Neuronal stem cell (in vitro differentiated cells): ENCODE data around the gene UROS.

Experiments
- DNase-seq: peaks from one replicate; pipeline ENCODE4 v3.0.0-alpha.2; 2013; ENCODE audit warnings: low spot score
- H2AFZ ChIP-seq: one replicate; pipeline ENCODE4 v1.6.1; 2013; ENCODE audit warnings: mild to moderate bottlenecking, low read length, inconsistent platforms
- H2AK5ac ChIP-seq: 2 replicates; pipeline ENCODE4 v1.6.1; 2013; ENCODE audit warnings: low read depth, mild to moderate bottlenecking, inconsistent platforms, low read length, moderate library complexity, mixed read lengths
- H2BK120ac ChIP-seq: 2 replicates; pipeline ENCODE4 v1.6.1; 2013; ENCODE audit warnings: low read depth, mild to moderate bottlenecking, inconsistent platforms, low read length, moderate library complexity, mixed read lengths
- H2BK12ac ChIP-seq: one replicate; pipeline ENCODE4 v1.6.1; 2013; ENCODE audit warnings: low read length, inconsistent platforms
- H2BK15ac ChIP-seq: 2 replicates; pipeline ENCODE4 v1.6.1; 2013; ENCODE audit warnings: mild to moderate bottlenecking, low read length, inconsistent platforms, mixed read lengths
- H2BK5ac ChIP-seq: one replicate; pipeline ENCODE4 v1.6.1; 2013; ENCODE audit warnings: inconsistent platforms, mild to moderate bottlenecking, low read length, moderate library complexity
- H3K14ac ChIP-seq: one replicate; pipeline ENCODE4 v1.6.1; 2013; ENCODE audit warnings: low read length, inconsistent platforms
- H3K18ac ChIP-seq: 2 replicates; pipeline ENCODE4 v1.6.1; 2013; ENCODE audit warnings: low read length, inconsistent platforms
- H3K23ac ChIP-seq: 2 replicates; pipeline ENCODE4 v1.6.1; 2013; ENCODE audit warnings: low read depth, mild to moderate bottlenecking, mixed read lengths, low read length, inconsistent platforms; ENCODE audit not compliant: poor library complexity
- H3K27ac ChIP-seq: replicated peaks from 3 replicates; pipeline ENCODE4 v1.5.1; 2013; ENCODE audit warnings: low read length, inconsistent platforms
- H3K27me3 ChIP-seq, 3 experiments: 2 replicates each; pipeline ENCODE4 v1.6.1; 2013; ENCODE audit warnings: low read length in 3 of 3, mild to moderate bottlenecking in 2 of 3, inconsistent platforms in 1 of 3, low read depth in 1 of 3, mixed read lengths in 1 of 3, moderate library complexity in 1 of 3; ENCODE audit not compliant: control insufficient read depth in 3 of 3, insufficient read depth in 3 of 3
- H3K36me3 ChIP-seq, 2 donors: replicated peaks in 1 of 2; 2 replicates each; pipeline ENCODE4 v1.6.1; 2013; ENCODE audit warnings: low read length in 2 of 2; ENCODE audit not compliant: control insufficient read depth in 2 of 2, insufficient read depth in 2 of 2
- H3K4ac ChIP-seq: 2 replicates; pipeline ENCODE4 v1.6.1; 2013; ENCODE audit warnings: inconsistent platforms, mild to moderate bottlenecking, low read length, moderate library complexity
- H3K4me1 ChIP-seq, 2 donors: 1 replicate in 1 of 2; 2 replicates in 1 of 2; pipeline ENCODE4 v1.6.1; 2013; ENCODE audit warnings: low read length in 2 of 2, low read depth in 1 of 2; ENCODE audit not compliant: control insufficient read depth in 2 of 2, insufficient read depth in 1 of 2
- H3K4me2 ChIP-seq: one replicate; pipeline ENCODE4 v1.6.1; 2013; ENCODE audit warnings: mild to moderate bottlenecking, low read length, inconsistent platforms; ENCODE audit not compliant: insufficient read depth, poor library complexity, severe bottlenecking
- H3K4me3 ChIP-seq, 2 donors: 2 replicates each; pipeline ENCODE4 v1.5.1; 2013; ENCODE audit warnings: low read length in 2 of 2, mild to moderate bottlenecking in 2 of 2, inconsistent platforms in 1 of 2, moderate library complexity in 1 of 2
- H3K79me1 ChIP-seq: one replicate; pipeline ENCODE4 v1.6.1; 2013; ENCODE audit warnings: low read depth, mild to moderate bottlenecking, inconsistent platforms, low read length, moderate library complexity
- H3K9ac ChIP-seq: one replicate; pipeline ENCODE4 v1.6.1; 2013; ENCODE audit warnings: mild to moderate bottlenecking, low read depth, low read length, inconsistent platforms; ENCODE audit not compliant: poor library complexity
- H3K9me3 ChIP-seq, 2 donors: replicated peaks in 1 of 2; 2 replicates each; pipeline versions ENCODE3 to v1.6.1; 2013; ENCODE audit warnings: low read length in 2 of 2, mild to moderate bottlenecking in 2 of 2, inconsistent platforms in 1 of 2, low read depth in 1 of 2, mixed read lengths in 1 of 2, moderate library complexity in 1 of 2; ENCODE audit not compliant: control insufficient read depth in 2 of 2, insufficient read depth in 1 of 2
- H4K8ac ChIP-seq: one replicate; pipeline ENCODE4 v1.6.1; 2013; ENCODE audit warnings: low read depth, mild to moderate bottlenecking, inconsistent platforms, low read length, moderate library complexity
- H4K91ac ChIP-seq: one replicate; pipeline ENCODE4 v1.6.1; 2013; ENCODE audit warnings: low read length, low read depth, mild to moderate bottlenecking, inconsistent platforms; ENCODE audit not compliant: poor library complexity
- WGBS, 2 donors: extraction: QIAGEN DNeasy Blood & Tissue Kit; methylation state at CpG; one replicate each; pipeline ENCODE4 v1.1.7; 2013; ENCODE audit warnings: missing lambda C conversion rate in 2 of 2, mixed read lengths in 1 of 2; ENCODE audit not compliant: insufficient read length in 2 of 2, insufficient replicate concordance in 1 of 2; ENCODE audit errors: extremely low coverage in 2 of 2; 5-methylcytosine and 5-hydroxymethylcytosine counted together

The UROS gene

DNA sequence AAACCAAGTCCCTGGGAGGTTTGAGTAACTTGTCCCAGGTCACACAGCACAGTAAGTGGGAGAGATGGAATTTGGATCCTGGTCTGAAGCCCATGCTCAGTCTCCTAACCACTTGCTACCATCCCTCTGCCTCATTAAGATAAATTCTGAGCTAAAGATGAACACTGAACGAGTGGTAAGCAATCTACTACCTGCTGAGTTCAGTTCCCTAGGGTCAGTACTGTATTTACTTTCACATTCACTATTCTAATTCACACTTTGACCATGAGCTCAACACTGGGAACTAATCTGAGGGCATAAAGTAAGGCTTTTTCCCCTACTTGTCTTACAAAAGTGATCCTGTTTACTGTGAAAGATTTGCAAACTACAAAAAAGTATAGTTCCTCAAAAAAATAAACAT, 2.4 kb downstream of the UROS start:
- Histone ChIP-seq H3K18ac (no peak overlapping the region), H3K4me1 (peaks cover 1 to 3% of the 10 kb centered on the region in 2 donors), H3K79me1 (peaks cover 3% of the 10 kb centered on the region), H3K4me2 (no peak overlapping the region), H3K9ac (no peak overlapping the region), H2AK5ac (no peak overlapping the region), H3K36me3 (peaks cover 0 to 23% of the 10 kb centered on the region in 2 donors), H4K8ac (no peak overlapping the region), H3K23ac (no peak overlapping the region), H2BK5ac (no peak overlapping the region), H3K14ac (no peak overlapping the region), H2BK12ac (no peak overlapping the region), H3K27me3 (no peaks in the 10 kb centered on the region), H3K4ac (no peak overlapping the region), H3K9me3 (no peaks in the 10 kb centered on the region), H2AFZ (no peak overlapping the region), H4K91ac (no peak overlapping the region), H2BK15ac (no peak overlapping the region), H3K4me3 (no peak overlapping the region), H3K27ac (no peak overlapping the region), H2BK120ac (no peak overlapping the region)
- DNase-seq: no peak
- no CpG with 5 or more reads among the region's 1 CpG for WGBS, 2 donors

- H3K9ac ChIP-seq: no peak overlapping the region
- no peak for DNase-seq
- no peak overlapping the region for H2BK5ac ChIP-seq
- H4K91ac ChIP-seq: no peak overlapping the region
- no peak overlapping the region for H3K4me3 ChIP-seq
- H3K4me2 ChIP-seq: no peak overlapping the region
- H2AK5ac ChIP-seq: no peak overlapping the region
- peaks cover 2% of the 10 kb centered on the region for H3K79me1 ChIP-seq
- H3K4me1 ChIP-seq: no peaks in the 10 kb centered on the region
- no peak overlapping the region for H2BK12ac ChIP-seq
- H2BK120ac ChIP-seq: no peak overlapping the region
- no peak overlapping the region for H3K27ac ChIP-seq
- no peak overlapping the region for H2AFZ ChIP-seq
- H4K8ac ChIP-seq: no peak overlapping the region
- no peak overlapping the region for H3K14ac ChIP-seq
- no peak overlapping the region for H3K4ac ChIP-seq
- H3K27me3 ChIP-seq: no peaks in the 10 kb centered on the region
- peaks cover 7 to 42% of the 10 kb centered on the region in 2 donors for H3K36me3 ChIP-seq
- H3K18ac ChIP-seq: no peak overlapping the region
- H3K23ac ChIP-seq: no peak overlapping the region
- no peak overlapping the region for H2BK15ac ChIP-seq
- no CpG with 5 or more reads among the region's 6 CpGs for WGBS, 2 donors
- no peaks in the 10 kb centered on the region for H3K9me3 ChIP-seq
Observed at GRCh38 chr10:125817337-125817946, 5.6 kb downstream of the UROS start.

GRCh38 chr10:125816548-125816947, 6.5 kb downstream of the UROS start:
- Histone ChIP-seq H2BK12ac (no peak overlapping the region), H2BK5ac (no peak overlapping the region), H3K27me3 (no peaks in the 10 kb centered on the region), H3K4ac (no peak overlapping the region), H3K27ac (no peak overlapping the region), H3K9ac (no peak overlapping the region), H4K91ac (no peak overlapping the region), H2AFZ (no peak overlapping the region), H2AK5ac (no peak overlapping the region), H4K8ac (no peak overlapping the region), H3K23ac (no peak overlapping the region), H3K4me2 (no peak overlapping the region), H3K18ac (no peak overlapping the region), H3K79me1 (peaks cover 2% of the 10 kb centered on the region), H3K9me3 (no peaks in the 10 kb centered on the region), H2BK120ac (no peak overlapping the region), H3K36me3 (peaks cover 7 to 47% of the 10 kb centered on the region in 2 donors), H3K4me1 (no peaks in the 10 kb centered on the region), H2BK15ac (no peak overlapping the region), H3K4me3 (no peak overlapping the region), H3K14ac (no peak overlapping the region)
- WGBS, 2 donors: no CpG with 5 or more reads among the region's 4 CpGs
- no peak for DNase-seq

DNA sequence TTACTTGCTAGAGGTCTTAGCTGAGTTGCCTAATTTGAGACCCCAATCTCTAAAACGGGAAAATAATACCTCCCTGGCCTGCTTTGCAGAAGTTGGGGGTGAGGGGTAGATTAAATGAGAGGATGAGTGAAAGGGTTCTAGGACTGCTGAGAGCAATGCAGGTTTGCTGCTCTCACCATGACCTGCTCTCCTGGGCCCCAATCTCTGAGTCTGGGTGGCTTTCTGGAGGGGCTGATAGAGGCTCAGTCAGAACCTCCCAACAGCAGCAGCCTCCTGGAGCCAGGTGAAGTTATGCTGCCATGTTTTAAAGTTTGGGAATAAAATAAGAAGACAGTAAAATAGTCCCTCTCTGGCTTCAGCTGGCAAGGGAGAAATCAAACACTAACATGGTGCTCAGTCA, 7.3 kb downstream of the UROS start:
- H3K27me3 ChIP-seq: no peaks in the 10 kb centered on the region
- H2AK5ac ChIP-seq: no peak overlapping the region
- H3K18ac ChIP-seq: no peak overlapping the region
- no peak overlapping the region for H3K4ac ChIP-seq
- no peak overlapping the region for H3K14ac ChIP-seq
- no peak overlapping the region for H2BK120ac ChIP-seq
- H3K4me1 ChIP-seq: no peaks in the 10 kb centered on the region
- H3K23ac ChIP-seq: no peak overlapping the region
- no peak overlapping the region for H3K27ac ChIP-seq
- peaks cover 2% of the 10 kb centered on the region for H3K79me1 ChIP-seq
- H2AFZ ChIP-seq: no peak overlapping the region
- H4K8ac ChIP-seq: no peak overlapping the region
- H3K36me3 ChIP-seq: peaks cover 7 to 50% of the 10 kb centered on the region in 2 donors
- H2BK15ac ChIP-seq: no peak overlapping the region
- H3K9me3 ChIP-seq: no peaks in the 10 kb centered on the region
- DNase-seq: no peak
- no peak overlapping the region for H4K91ac ChIP-seq
- H3K9ac ChIP-seq: no peak overlapping the region
- no peak overlapping the region for H3K4me2 ChIP-seq
- H2BK5ac ChIP-seq: no peak overlapping the region
- WGBS, 2 donors: no CpG with 5 or more reads among the region's 1 CpG
- H2BK12ac ChIP-seq: no peak overlapping the region
- H3K4me3 ChIP-seq: no peak overlapping the region
